Mucosa of descending colon (tissue), 3 donors: ENCODE results near the gene DMRTB1. TPM values are rescaled to one million over a fixed set of nuclear protein-coding genes. Genes with fewer than 3 reads are reported as not detected.

ENCODE experiments used
- ATAC-seq: fragments of 200-7000 bp; cut with Tn5 transposase; one replicate; pipeline ENCODE4 v1.9.1; 2020; ENCODE audit warnings: mild to moderate bottlenecking, moderate library complexity
- DNase-seq, 3 donors: peaks; one replicate each; pipeline ENCODE4 v3.0.0-alpha.2; 2020
- H3K36me3 ChIP-seq: fragments of 200-600 bp; one replicate; pipeline ENCODE4 v1.8.0; 2021; ENCODE audit warnings: low read depth, mild to moderate bottlenecking
- H3K4me1 ChIP-seq: fragments of 200-600 bp; one replicate; pipeline ENCODE4 v1.8.0; 2021; ENCODE audit warnings: low read depth, mild to moderate bottlenecking
- H3K4me3 ChIP-seq: fragments of 200-600 bp; one replicate; pipeline ENCODE4 v1.8.0; 2021; ENCODE audit warnings: mild to moderate bottlenecking
- H3K9me3 ChIP-seq: fragments of 200-600 bp; one replicate; pipeline ENCODE4 v1.8.0; 2021; ENCODE audit warnings: mild to moderate bottlenecking
- intact Hi-C, 2 donors: fragments of 100-400 bp; cut with DNase I in 1 of 2; cut with micrococcal nuclease in 1 of 2; formaldehyde crosslinking; loops; one replicate each; pipeline versions ENCODE4 v1.11.0 to v1.11.1; 2022; cut with DNase I, micrococcal nuclease
- total RNA-seq, 3 donors: library from RNA; stranded (reverse); fragmentation: NEBNext Ultra II Directional in 2 of 3; extraction: Animal tissue kit (Norgen Biotek cat#: 25700) in 2 of 3; gene quantifications; one replicate each; pipeline versions ENCODE4 v1.2.1 to v1.2.4, GENCODE V29; 2021 to 2023
- TF ChIP-seq, protein P1 (sequence below): fragments of 200-600 bp; IDR thresholded peaks from one replicate; pipeline ENCODE4 v1.8.0; 2022; ENCODE audit warnings: antibody characterized with exemption, mild to moderate bottlenecking
- donor health status: DM: no; HTN: no; CAD: no; lungs with moderate emphysema.
- donor health status: DM: no; HTN: no; CAD: no.
- donor health status: DM: no; HTN: yes; CAD: no.

The DMRTB1 gene
- total RNA-seq, 3 donors from 2014 or later = not detected

DNA sequence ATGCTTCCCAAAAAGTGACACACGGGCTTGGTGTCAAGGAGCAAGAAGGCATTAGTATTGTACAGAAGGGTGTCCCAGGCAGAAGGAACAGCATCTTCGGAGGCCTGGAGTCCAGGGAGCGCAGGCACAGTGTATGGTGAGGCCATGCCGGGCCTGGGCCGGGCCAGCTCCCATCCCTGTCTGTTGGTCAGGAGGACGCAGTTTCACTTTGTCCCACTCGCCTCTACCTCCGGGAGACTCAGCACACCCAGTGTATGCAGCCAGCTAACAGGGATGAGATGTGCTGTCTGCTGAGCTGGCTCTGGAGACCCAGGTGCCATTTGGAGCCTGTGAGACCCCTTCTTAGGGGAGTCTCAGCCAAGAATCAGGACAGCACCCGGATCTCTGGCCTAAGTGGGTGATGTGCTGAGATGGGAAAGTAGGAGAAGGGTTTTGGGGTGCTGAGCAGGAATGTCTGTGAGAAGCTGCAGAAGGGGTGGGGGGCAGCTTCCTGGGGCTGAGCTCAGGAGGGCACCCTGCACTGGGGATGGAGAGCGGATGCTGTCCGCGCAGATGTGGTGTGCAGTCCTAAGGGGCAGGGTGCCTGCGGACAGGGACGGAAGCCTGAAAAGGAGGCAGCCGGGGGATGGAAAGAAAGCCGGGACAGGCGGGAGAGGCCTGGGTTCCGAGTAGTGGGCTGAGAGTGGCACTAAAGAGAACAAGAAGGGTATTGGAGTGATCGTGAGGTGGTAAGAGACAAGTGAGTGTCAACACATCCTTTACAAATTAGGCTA, 25.7 kb downstream of the DMRTB1 start:
- no peak overlapping the region for H3K4me3 ChIP-seq
- intact Hi-C loops = loop anchor here (5.0 to 10.0 kb wide), 3 partner anchors 107 to 272 kb away; no protein-coding TSS in a partner anchor
- TF ChIP-seq, protein P1, sequence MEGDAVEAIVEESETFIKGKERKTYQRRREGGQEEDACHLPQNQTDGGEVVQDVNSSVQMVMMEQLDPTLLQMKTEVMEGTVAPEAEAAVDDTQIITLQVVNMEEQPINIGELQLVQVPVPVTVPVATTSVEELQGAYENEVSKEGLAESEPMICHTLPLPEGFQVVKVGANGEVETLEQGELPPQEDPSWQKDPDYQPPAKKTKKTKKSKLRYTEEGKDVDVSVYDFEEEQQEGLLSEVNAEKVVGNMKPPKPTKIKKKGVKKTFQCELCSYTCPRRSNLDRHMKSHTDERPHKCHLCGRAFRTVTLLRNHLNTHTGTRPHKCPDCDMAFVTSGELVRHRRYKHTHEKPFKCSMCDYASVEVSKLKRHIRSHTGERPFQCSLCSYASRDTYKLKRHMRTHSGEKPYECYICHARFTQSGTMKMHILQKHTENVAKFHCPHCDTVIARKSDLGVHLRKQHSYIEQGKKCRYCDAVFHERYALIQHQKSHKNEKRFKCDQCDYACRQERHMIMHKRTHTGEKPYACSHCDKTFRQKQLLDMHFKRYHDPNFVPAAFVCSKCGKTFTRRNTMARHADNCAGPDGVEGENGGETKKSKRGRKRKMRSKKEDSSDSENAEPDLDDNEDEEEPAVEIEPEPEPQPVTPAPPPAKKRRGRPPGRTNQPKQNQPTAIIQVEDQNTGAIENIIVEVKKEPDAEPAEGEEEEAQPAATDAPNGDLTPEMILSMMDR = no peak
- DNase-seq (no peak), ATAC-seq (no peak)
- no peaks in the 10 kb centered on the region for H3K9me3 ChIP-seq
- H3K36me3 ChIP-seq = no peaks in the 10 kb centered on the region
- peaks cover 2% of the 10 kb centered on the region for H3K4me1 ChIP-seq

DNA sequence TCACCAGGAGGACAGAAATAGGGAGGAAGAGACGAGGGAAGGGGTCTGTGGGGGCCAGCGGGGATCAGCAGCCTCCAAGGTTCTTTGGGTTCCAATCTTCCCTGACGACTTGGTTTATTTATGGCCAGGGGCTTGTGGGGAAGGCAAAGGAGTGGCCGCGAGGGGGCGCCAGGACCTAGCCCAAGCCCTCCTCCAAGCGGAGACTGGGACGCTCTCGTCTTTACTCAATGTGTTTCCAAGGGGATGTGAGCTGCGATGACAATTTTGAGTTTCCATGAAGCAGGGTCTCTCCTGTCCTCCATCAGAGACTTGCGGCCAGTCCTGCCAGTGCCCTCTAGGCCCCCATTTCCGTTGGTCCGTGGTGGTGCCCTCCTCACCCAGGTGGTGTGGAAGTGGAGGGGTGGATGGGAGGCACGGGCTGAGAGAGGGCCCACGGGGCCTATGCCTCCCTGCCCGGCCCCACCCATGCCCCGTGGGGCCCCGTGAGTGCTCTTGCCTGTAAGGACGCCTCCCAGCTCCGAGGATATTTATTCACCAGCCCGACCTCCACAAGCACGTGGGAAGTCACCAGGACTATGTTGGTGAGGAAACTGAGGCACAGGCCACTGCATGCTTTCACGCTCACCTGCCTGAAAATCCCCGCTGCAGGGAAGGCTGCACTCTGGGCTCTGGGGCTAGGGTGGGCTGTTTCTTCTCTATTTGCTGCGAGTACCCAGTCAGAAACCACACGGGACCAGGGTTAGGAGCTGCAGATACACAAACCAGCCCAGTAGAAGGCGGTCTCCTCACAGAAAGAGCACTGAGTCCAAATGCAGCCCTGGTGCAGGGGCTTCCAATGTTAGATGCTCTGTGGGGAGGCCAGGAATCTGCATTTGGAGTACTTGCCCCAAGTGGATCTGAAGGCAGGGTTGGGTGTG, 26.5 kb downstream of the DMRTB1 start:
- intact Hi-C loops = loop anchor here (5.0 to 10.0 kb wide), 3 partner anchors 107 to 272 kb away; no protein-coding TSS in a partner anchor
- H3K36me3 ChIP-seq = no peaks in the 10 kb centered on the region
- DNase-seq (peak in 2 of 3 donors; percentile 77 to 88), ATAC-seq (peak; percentile 79)
- TF ChIP-seq, protein P1 = peak; percentile 61
- no peaks in the 10 kb centered on the region for H3K9me3 ChIP-seq
- no peak overlapping the region for H3K4me3 ChIP-seq
- peaks cover 2% of the 10 kb centered on the region for H3K4me1 ChIP-seq

DNA sequence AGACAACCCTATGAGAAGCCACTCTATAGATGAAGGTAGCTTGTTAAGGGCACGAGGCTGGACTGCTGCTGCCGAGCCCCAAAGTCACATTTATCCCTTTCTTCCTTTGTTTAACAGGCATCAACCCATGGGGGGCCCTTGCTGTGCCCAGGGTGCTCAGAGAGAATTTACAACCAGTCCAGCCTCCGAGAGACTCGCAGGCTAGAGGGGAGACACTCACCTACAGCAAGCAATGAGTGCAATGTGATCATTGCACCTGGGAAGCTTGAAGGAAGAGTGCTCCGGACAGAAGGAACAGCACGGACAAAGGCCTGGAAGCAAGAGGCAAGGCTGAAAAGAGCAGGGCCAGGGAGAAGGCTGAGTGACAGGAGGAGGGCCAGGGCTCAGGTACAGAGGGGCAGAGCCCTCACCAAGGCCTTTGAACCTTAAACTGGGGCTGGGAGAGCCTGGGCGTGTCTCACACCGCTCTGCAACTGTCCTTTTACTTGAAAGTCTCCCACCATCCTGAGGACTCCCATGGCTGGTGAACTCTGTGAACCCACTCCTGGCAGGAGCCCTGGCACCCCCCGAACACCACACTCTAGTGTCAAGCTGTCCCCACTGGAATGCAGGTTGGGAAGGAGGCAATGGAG, 27.3 kb downstream of the DMRTB1 start:
- TF ChIP-seq, protein P1 = no peak
- Histone ChIP-seq H3K9me3 (no peaks in the 10 kb centered on the region), H3K36me3 (no peaks in the 10 kb centered on the region), H3K4me1 (peaks cover 2% of the 10 kb centered on the region), H3K4me3 (no peak overlapping the region)
- no peak for ATAC-seq
- DNase-seq = no peak
- intact Hi-C loops = loop anchor here (5.0 to 10.0 kb wide), 3 partner anchors 106 to 271 kb away; no protein-coding TSS in a partner anchor

DNA sequence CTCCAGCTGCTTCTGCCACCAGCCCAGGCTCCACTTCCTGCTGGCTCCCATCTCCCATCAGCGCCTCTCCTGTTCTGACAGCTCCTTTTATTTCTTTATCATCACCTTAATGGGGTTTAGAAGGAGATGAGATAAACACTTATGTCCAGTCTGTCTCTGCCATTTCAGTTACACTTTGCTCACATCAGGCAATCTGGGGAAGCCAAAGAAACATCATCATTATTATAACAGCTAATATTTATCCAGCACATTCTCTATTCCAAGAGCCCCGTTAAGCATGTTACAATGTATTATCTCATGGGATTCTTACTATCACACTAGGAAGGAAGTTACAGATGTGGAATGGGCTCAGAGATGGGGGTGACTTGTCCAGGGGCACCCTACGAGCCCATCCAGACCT, 31.2 kb downstream of the DMRTB1 start:
- ATAC-seq (no peak), DNase-seq (no peak)
- TF ChIP-seq, protein P1 = no peak
- no peaks in the 10 kb centered on the region for H3K9me3 ChIP-seq
- no peak overlapping the region for H3K4me3 ChIP-seq
- intact Hi-C loops = no loop called here
- peaks cover 2% of the 10 kb centered on the region for H3K4me1 ChIP-seq
- H3K36me3 ChIP-seq = no peaks in the 10 kb centered on the region

DNA sequence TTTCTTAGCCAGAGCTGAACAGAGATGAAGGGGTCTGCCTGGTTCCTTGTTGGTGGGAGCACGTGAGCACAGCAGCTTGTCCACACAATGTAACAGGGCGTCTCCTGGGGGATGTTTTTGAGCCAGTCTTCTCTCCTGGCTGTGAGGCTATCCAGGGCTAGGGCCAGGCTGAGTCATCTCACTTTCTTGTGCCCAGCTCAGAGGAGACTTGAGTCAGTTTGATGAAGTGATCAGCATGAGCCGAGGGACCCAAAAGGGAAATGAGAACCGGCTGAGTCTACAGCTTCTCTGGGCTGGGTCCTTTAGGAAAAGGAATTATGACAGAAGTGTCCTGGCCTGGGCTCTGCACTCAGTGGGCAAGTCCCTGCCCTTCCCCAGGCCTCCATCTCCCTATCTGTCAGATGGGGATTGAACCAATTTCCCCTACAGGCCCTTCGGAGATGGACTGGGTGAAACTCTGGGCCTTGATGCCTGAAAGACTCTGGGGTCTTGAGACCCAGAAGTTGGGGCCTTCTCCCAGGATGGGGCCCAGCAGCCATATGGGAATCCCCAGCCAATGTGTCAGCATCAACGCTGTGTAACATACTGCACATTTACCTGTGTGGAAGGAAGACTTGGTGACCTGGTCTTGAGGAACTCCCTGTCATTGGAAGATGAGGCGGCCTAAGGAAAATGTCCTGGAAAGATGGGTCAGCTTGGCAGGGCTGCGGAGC, 36.6 kb downstream of the DMRTB1 start:
- TF ChIP-seq, protein P1 = no peak
- DNase-seq (no peak), ATAC-seq (no peak)
- intact Hi-C loops = no loop called here
- Histone ChIP-seq H3K36me3 (no peaks in the 10 kb centered on the region), H3K9me3 (no peaks in the 10 kb centered on the region), H3K4me3 (no peak overlapping the region), H3K4me1 (no peaks in the 10 kb centered on the region)
